Mucosa of rectum (tissue), 2 donors: Measurements from ENCODE around the gene MGST1.
"Not testable (repeated sequence)": the region's sequence is repeated elsewhere in the genome, so short reads cannot be mapped to it uniquely, and the experiment has no call there.

Experiments used
- H3K27ac ChIP-seq, 2 donors: one replicate each; pipeline ENCODE4 v1.7.0; 2013; ENCODE audit warnings: inconsistent platforms in 2 of 2, low read depth in 2 of 2, low read length in 2 of 2
- H3K27me3 ChIP-seq, 2 donors: one replicate each; pipeline ENCODE4 v1.7.0; 2013; ENCODE audit warnings: low read length in 2 of 2; ENCODE audit not compliant: control insufficient read depth in 2 of 2, insufficient read depth in 2 of 2
- H3K36me3 ChIP-seq, 2 donors: one replicate each; pipeline ENCODE4 v1.7.0; 2013; ENCODE audit warnings: low read length in 2 of 2; ENCODE audit not compliant: control insufficient read depth in 2 of 2, insufficient read depth in 2 of 2
- H3K4me1 ChIP-seq, 2 donors: one replicate each; pipeline ENCODE4 v1.7.0; 2013; ENCODE audit warnings: low read length in 2 of 2, mild to moderate bottlenecking in 1 of 2; ENCODE audit not compliant: control insufficient read depth in 2 of 2, insufficient read depth in 2 of 2
- H3K4me3 ChIP-seq, 2 donors: one replicate each; pipeline ENCODE4 v1.7.0; 2013; ENCODE audit warnings: low read length in 2 of 2
- H3K9ac ChIP-seq, 2 donors: one replicate each; pipeline ENCODE4 v1.7.0; 2013; ENCODE audit warnings: low read length in 2 of 2, low read depth in 1 of 2, mild to moderate bottlenecking in 1 of 2
- H3K9me3 ChIP-seq, 2 donors: one replicate each; pipeline ENCODE4 v1.7.0; 2013; ENCODE audit warnings: low read length in 2 of 2; ENCODE audit not compliant: control insufficient read depth in 2 of 2
- donor health status: healthy.
- donor health status: Normal muscosa, but diverticular disease.

The MGST1 gene

DNA sequence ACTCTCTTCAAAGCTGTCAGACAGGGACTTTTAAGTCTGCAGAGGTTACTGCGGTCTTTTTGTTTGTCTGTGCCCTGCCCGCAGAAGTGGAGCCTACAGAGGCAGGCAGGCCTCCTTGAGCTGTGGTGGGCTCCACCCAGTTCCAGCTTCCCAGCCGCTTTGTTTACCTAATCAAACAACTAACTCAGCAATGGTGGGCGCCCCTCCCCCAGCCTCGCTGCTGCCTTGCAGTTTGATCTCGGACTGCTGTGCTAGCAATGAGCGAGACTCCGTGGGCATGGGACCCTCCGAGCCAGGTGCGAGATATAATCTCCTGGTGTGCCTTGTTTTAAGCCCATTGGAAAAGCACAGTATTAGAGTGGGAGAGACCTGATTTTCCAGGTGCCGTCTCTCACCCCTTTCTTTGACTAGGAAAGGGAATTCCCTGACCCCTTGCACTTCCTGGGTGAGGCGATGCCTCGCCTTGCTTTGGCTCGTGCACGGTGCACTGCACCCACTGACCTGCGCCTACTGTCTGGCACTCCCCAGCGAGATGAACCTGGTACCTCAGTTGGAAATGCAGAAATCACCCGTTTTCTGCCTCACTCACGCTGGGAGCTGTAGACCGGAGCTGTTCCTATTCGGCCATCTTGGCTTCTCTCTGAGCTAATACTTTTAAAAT lies 35.3 kb downstream of the MGST1 start:
- peak overlapping the region; percentile 39 to 46 for H3K4me3 ChIP-seq
- not testable (repeated sequence) for H3K27ac ChIP-seq

DNA sequence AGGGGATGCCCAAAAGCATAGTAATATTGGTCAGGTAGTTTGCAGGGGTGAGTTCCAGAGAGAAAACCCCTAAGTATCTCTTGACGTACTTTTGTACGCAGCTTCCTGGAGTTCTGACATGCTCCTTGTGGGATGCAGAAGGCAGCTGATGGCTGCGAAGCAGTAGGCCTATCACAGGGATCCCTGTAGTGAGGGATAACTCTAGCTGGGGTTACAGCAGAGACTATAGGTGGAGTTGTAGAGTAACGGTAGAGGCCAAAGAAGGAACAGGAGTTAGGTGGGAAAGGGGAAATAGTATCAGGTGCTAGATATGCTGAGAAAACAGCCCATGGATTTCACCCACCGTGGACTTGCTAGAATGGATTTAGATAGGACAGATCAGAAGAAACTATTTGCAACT lies 37.3 kb downstream of the MGST1 start:
- Histone ChIP-seq H3K4me1 (peaks cover 0 to 3% of the 10 kb centered on the region in 2 donors), H3K36me3 (no peaks in the 10 kb centered on the region), H3K9me3 (no peaks in the 10 kb centered on the region), H3K27ac (no peak overlapping the region), H3K9ac (no peak overlapping the region), H3K27me3 (no peaks in the 10 kb centered on the region), H3K4me3 (no peak overlapping the region)

More for the DNA sequence above, 35.3 kb downstream of the MGST1 start:
- not testable (repeated sequence) for H3K9me3 ChIP-seq, H3K27me3 ChIP-seq, H3K4me1 ChIP-seq, H3K36me3 ChIP-seq
- H3K9ac ChIP-seq: peak overlapping the region in 1 of 2 donors; percentile 17

DNA sequence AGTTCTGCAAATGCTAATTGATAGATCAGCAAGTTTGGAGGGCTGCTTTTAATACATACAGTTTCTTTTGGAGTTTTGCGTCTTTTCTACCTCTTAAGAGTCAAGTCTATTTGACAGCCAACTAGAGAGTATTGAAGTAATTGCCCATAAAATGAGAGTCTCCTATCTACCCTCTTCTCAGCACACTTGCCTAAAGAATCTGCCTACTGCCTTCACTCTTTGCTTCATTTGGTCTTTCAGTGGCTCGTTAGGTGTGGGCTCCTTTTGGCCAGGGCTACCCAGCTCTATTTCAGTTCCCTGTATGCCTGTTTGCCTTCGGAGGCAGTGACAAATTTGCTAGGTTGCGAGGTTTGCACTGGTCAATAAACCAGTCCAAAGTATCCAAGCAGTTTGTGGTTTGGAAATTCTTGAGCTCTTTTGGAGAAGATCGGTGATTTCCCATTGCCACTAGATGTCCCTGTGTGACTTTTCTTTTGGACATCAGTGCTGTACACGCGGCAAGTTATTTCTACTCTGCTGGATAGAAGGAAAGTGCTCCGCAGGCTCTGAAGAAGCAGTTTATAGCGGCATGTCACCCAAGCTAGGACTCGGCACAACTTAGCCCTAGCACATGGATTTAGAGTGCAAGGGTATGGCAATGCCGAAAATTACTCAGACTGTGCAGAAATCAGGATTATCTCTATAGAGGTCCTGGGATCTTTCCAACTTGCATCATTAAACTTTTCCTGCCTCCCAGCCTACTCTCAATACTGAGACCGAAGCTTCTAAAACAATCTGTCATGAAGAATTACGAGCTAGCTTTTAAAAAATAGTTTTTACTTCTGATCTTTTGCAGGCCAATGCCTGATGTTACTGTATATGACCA lies 38.6 kb downstream of the MGST1 start:
- H3K27ac ChIP-seq: no peak overlapping the region
- H3K27me3 ChIP-seq: no peaks in the 10 kb centered on the region
- H3K9me3 ChIP-seq: no peaks in the 10 kb centered on the region
- no peak overlapping the region for H3K9ac ChIP-seq
- no peaks in the 10 kb centered on the region for H3K36me3 ChIP-seq
- H3K4me1 ChIP-seq: peaks cover 0 to 3% of the 10 kb centered on the region in 2 donors
- no peak overlapping the region for H3K4me3 ChIP-seq

DNA sequence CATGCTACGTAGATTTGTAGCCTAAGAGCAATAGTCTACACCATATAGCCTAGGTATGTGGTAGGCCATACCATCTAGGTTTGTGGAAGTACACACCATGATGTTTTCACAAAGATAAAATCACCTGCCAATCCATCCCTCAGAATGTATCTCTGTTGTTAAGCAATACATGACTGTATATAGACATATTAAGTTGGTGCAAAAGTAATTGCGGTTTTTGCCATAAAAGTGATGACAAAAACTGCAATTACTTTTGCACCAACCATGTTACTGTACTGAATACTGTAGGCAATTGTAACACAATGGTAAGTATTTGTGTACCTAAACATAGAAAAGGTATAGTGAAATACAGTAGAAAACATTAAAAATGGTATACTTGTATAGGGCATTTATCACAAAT lies 40.5 kb downstream of the MGST1 start:
- no peaks in the 10 kb centered on the region for H3K36me3 ChIP-seq
- H3K9ac ChIP-seq: no peak overlapping the region
- H3K27me3 ChIP-seq: no peaks in the 10 kb centered on the region
- no peak overlapping the region for H3K27ac ChIP-seq
- H3K9me3 ChIP-seq: no peaks in the 10 kb centered on the region
- H3K4me3 ChIP-seq: no peak overlapping the region
- peaks cover 0 to 3% of the 10 kb centered on the region in 2 donors for H3K4me1 ChIP-seq

DNA sequence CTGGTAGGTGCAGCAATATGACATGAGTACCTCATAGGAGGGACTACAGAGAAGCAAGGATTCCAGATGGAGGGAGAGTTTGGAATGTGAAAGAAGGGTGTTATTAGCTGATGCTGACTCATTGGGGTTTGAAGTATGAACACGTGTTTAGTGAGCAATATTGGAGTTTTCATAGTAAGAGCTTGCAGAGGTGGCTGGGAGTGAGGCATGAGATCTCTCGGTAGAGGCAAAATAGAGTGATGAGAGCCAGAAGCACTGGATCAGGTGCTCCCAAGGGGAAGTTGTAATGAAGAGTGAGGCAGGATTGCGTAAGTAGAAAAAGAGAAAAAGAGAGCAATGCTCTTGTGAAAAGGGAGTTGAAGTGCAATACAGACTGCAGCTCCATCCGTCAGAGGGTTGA lies 42.1 kb downstream of the MGST1 start:
- Histone ChIP-seq H3K4me1 (peaks cover 0 to 3% of the 10 kb centered on the region in 2 donors), H3K27me3 (no peaks in the 10 kb centered on the region), H3K9me3 (peaks cover 0 to 6% of the 10 kb centered on the region in 2 donors), H3K4me3 (no peak overlapping the region), H3K9ac (no peak overlapping the region), H3K27ac (no peak overlapping the region), H3K36me3 (no peaks in the 10 kb centered on the region)

DNA sequence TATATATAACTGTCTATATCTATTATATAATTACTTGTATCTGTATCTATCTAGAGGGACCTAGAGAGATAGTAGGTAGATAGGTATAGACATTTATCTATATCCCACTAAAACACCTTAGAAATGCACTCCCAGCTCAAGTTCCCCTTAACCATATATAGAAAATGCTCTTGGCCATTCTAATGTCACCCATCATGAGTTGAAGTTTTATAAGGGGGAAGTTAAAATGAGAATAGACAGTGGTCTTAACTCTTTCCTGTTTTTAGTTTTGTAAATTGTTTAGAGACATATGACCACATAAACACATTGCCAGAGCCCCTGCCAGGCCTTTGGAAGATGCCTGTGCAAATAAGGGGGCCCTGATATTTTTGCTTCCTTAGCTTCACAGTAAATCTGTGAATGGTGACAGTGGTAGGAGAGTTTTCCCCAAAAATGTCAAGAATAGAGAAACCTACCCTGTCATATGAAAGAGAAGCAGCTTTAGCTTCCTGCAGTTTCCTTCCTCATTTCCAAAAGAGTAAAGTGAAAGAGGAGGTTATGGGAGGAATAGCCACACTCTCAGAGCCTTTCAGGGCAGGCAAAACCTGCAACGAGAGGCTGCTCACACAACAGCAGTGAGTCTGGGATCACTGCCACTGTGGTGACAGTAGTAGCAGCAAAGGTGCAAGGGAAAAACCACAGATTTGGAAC lies 45.5 kb downstream of the MGST1 start:
- no peak overlapping the region for H3K9ac ChIP-seq
- peaks cover 0 to 6% of the 10 kb centered on the region in 2 donors for H3K9me3 ChIP-seq
- no peak overlapping the region for H3K4me3 ChIP-seq
- H3K27me3 ChIP-seq: no peaks in the 10 kb centered on the region
- H3K27ac ChIP-seq: no peak overlapping the region
- no peaks in the 10 kb centered on the region for H3K4me1 ChIP-seq
- no peaks in the 10 kb centered on the region for H3K36me3 ChIP-seq

GRCh38 chr12:16399101-16399500 lies 51.7 kb downstream of the MGST1 start:
- no peak overlapping the region for H3K4me3 ChIP-seq
- no peaks in the 10 kb centered on the region for H3K4me1 ChIP-seq

DNA sequence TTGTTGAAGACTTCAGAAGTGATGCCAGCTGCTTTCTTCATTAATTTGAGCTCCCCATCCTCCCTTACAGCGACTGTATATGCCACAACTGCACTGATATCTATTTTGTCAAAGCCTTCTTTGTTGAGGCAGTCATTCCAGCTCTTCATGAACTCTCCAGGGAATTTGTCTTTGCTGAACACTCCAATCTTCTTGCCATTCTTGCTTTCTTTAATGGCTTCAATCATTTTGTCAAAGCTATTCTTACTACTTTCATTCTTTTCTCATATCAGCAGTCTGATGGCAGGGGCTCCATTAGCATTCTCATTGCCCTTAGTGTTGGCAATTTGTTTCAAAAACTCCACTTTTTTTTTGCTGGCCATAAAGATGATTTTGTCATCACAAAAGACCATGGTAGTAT lies 54.4 kb downstream of the MGST1 start:
- H3K4me3 ChIP-seq, H3K9me3 ChIP-seq, H3K27me3 ChIP-seq, H3K9ac ChIP-seq, H3K4me1 ChIP-seq, H3K36me3 ChIP-seq, H3K27ac ChIP-seq: not testable (repeated sequence)

More at GRCh38 chr12:16399101-16399500, 51.7 kb downstream of the MGST1 start:
- H3K27ac ChIP-seq: no peak overlapping the region
- no peak overlapping the region for H3K9ac ChIP-seq
- H3K36me3 ChIP-seq: no peaks in the 10 kb centered on the region
- H3K27me3 ChIP-seq: no peaks in the 10 kb centered on the region
- H3K9me3 ChIP-seq: no peaks in the 10 kb centered on the region

GRCh38 chr12:16407346-16407745 lies 59.9 kb downstream of the MGST1 start:
- Histone ChIP-seq H3K4me1 (no peaks in the 10 kb centered on the region), H3K9me3 (no peaks in the 10 kb centered on the region), H3K36me3 (no peaks in the 10 kb centered on the region), H3K27me3 (no peaks in the 10 kb centered on the region), H3K4me3 (no peak overlapping the region), H3K27ac (no peak overlapping the region), H3K9ac (no peak overlapping the region)
